Suprapubic skin (tissue), 3 donors: Measurements from ENCODE around the gene PLD5.

Experiments
- CTCF ChIP-seq, 2 donors: fragments of 200-600 bp in 1 of 2; fragments of 450-650 bp in 1 of 2; sonication (generic) in 1 of 2; IDR thresholded peaks; one replicate each; pipeline ENCODE4 v1.5.1; 2016 to 2019; ENCODE audit warnings: antibody characterized with exemption in 2 of 2, mild to moderate bottlenecking in 1 of 2, moderate library complexity in 1 of 2
- EP300 ChIP-seq: sonication (generic); formaldehyde crosslinking; IDR thresholded peaks from one replicate; pipeline ENCODE4 v1.6.1; 2017; ENCODE audit warnings: antibody characterized with exemption
- POLR2A ChIP-seq, 2 donors: fragments of 450-650 bp; IDR thresholded peaks; one replicate each; pipeline ENCODE4 v1.6.1; 2017; ENCODE audit warnings: antibody characterized with exemption in 2 of 2, mild to moderate bottlenecking in 2 of 2, moderate library complexity in 2 of 2

DNA sequence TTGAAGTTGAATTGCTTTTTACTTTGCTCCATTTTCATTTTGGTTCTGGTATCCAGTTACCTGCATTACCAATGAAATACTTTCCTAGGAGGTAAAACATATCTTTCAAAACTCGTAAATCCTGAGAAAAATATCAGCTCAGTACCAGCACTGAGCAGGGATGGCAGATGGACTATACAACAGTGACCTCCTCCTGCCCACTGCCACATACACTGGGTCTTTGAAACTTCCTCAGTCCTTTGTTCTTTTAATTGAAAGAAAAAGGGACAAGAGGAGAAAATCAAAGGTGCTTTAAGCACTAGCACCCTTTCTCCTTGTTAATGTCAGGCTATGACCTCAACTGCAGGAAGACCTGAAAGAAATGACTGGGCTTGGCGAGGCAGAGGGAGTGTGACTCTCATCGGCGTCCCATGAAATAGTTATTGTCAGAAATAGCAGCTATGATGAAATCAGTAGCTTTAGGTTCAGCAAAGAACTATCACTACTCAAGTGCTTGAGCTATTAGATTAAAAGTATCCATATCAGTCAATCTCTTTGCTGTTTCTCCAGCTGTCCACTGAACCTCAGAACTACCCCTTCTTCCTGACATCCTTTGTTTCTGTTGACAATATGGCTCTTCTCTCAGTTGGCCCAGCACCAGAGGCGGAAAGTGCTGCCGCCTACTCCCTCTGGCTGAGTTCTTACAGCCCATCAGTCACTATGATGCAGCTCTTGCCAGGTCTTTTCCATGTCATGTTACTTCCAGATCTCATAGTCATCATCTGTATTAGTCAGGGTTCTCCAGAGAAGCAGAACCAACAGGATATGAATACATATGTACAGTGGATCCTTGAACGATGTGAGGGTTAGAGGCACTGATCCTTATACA lies 318.6 kb downstream of the PLD5 start:
- TF ChIP-seq CTCF (IDR thresholded peaks at IDR 0.05) (no peak), EP300 (no peak), POLR2A (IDR thresholded peaks at IDR 0.05) (no peak)
